ENCODE results near the gene NACA2.

Gene NACA2

DNA sequence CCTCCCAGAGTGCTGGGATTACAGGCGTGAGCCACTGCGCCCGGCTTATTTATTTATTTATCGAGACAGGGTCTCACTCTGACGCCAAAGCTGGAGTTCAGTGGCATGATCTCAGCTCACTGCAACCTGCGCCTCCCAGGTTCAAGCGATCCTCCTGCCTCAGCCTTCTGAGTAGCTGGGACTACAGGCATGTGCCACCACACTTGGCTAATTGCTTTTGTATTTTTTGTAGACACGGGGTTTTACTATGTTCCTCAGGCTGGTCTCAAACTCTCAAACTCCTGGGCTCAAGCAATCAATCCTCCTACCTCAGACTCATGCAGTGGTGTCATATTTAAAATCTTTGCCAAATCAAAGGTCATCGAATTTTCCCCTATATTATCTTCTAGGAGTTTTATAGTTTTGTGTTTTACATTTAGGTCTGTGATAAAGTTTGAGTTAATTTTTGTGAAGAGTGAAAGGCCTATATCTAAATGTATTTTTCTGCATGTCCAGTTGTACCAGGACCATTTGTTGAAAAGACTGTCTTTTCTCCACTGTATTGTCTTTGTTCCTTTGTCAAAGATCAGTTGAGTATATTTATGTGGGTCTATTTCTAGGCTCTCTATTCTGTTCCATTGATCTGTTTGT is 47.1 kb downstream of the NACA2 start:
- no peak for DNase-seq

DNA sequence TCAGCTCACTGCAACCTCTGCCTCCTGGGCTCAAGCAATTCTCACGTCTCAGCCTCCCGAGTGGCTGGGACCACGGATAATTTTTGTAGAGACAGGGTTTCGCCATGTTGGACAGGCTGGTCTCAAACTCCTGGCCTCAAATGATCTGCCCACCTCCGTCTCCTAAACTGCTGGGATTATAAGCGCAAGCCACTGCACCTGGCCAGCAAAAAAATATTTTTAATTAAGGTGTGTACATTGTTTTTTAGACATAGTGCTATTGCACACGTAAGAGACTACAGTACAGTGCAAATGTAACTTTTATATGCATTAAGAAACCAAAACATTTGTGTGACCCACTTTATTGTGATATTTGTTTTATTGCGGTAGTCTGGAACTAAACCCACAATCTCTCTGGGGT is 49.0 kb downstream of the NACA2 start:
- no peak for DNase-seq

DNA sequence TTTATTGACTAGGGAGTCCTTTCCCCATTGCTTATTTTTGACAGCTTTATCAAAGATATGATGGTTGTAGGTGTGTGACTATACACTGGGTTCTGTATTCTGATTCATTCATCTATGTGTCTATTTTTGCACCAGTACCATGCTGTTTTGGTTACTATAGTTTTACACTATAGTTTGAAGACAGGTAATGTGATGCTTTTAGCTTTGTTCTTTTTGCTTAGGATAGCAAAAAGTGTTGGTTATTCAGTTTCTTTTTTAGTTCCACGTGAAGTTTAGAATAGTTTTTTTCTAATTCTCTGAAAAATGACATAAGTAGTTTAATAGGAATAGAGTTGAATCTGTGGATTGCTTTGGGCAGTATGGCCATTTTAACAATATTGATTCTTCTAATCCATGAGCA is 50.1 kb downstream of the NACA2 start:
- no peak for DNase-seq
